ENCODE results near the gene ARFGEF2. TPM values are rescaled to one million over a fixed set of nuclear protein-coding genes. Genes with fewer than 3 reads are reported as not detected.

Gene ARFGEF2
- 32.9 TPM for total RNA-seq
- long read RNA-seq, full-length matches to known transcripts = 1 of 33 reads
- long read RNA-seq, partial matches to known transcripts = 12 of 33 reads
- long read RNA-seq, other reads (novel, unspliced or antisense) = 20 of 33 reads

DNA sequence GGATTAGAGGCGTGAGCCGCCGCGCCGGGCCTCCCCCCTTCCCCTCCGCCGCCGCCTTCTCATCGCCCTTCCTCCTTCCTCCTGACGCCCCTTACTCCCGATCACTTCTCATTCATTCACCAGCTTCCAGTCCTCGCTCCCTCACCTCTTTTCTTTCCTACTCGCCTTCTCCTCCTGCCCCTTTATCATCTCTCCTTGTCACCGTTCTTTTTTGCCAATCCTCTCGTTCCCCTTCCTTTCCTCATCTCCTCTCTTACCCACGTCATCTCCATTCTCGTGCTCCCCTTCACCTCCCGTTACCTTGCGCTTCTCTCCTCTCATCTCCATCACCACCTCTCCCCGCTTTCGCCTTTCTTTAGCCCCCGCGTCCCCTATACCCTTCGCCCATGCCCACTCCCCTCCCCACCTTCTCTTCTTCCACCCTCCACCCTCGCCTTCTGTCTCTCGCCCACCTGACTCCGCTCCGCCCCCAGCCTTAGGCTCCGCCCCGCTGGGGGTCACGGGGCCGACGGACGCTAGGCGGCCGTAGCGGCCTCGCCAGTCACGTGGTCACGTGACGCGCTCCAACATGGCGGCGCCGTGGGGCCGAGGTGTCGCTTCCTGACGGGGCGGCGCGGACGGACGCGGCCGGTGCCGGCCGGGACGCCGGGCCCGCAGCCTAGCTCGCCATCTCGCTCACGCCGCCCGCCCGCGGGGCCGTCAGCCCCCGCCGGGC lies at the start of gene ARFGEF2:
TSS of gene ARFGEF2 (plus strand) at position 544 of the 715 bp plus-strand sequence. CDS start 179 bp downstream, outside the sequence.
- Histone ChIP-seq H3K27ac (peak within 1 kb of the TSS; percentile 98), H3K4me3 (peak within 1 kb of the TSS; percentile 85), H3K36me3 (no peaks in the 10 kb centered on the region), H3K9me3 (no peaks in the 10 kb centered on the region), H3K4me1 (peaks cover 42% of the 10 kb centered on the region), H3K27me3 (ENCODE audit: low read depth) (no peaks in the 10 kb centered on the region)
- ATAC-seq (peak; percentile 97 to 98), DNase-seq (peak; percentile 94)
- intact Hi-C loops (cut with DNase I) = no loop called here
- TF ChIP-seq, protein P1, sequence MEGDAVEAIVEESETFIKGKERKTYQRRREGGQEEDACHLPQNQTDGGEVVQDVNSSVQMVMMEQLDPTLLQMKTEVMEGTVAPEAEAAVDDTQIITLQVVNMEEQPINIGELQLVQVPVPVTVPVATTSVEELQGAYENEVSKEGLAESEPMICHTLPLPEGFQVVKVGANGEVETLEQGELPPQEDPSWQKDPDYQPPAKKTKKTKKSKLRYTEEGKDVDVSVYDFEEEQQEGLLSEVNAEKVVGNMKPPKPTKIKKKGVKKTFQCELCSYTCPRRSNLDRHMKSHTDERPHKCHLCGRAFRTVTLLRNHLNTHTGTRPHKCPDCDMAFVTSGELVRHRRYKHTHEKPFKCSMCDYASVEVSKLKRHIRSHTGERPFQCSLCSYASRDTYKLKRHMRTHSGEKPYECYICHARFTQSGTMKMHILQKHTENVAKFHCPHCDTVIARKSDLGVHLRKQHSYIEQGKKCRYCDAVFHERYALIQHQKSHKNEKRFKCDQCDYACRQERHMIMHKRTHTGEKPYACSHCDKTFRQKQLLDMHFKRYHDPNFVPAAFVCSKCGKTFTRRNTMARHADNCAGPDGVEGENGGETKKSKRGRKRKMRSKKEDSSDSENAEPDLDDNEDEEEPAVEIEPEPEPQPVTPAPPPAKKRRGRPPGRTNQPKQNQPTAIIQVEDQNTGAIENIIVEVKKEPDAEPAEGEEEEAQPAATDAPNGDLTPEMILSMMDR (IDR thresholded peaks at IDR 0.05) = no peak

DNA sequence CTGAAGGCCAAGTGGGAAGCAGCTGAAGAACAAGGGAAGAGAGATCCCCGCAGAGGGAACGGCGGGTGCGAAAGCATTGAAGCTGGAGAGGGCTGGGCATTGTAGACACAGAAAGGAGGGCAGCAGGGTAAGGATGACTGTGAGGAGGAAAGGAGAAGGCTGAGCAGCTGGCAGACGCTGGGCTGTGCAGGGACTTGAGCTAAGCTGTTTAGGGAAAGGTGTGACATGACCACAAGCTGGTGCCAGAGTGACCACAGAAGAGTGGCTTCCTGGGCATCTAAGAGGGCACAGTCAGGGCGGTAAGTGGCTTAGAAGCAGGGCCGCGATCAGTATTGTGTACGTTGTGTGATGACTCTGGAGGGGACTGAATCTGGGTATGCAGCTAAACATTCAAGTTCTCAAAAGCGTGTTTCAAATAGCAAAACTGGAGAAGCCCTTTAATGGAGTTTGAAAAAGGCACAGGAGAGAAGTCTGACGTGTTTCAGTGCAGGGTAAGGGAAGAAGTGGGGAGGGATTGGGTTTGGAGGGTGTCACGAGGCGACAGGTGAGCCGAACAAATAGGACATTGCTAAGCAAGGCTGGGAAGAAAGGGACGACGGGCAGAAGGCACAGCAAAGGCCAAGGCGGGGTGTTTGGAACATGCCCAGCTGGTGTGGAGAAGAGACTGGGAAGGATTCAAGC lies 46.1 kb upstream of the ARFGEF2 start:
- Histone ChIP-seq H3K4me3 (no peak overlapping the region), H3K27me3 (ENCODE audit: low read depth) (no peaks in the 10 kb centered on the region), H3K4me1 (peaks cover 17% of the 10 kb centered on the region), H3K27ac (no peak overlapping the region), H3K9me3 (no peaks in the 10 kb centered on the region), H3K36me3 (no peaks in the 10 kb centered on the region)
- ATAC-seq (no peak), DNase-seq (no peak)
- TF ChIP-seq, protein P1 (IDR thresholded peaks at IDR 0.05) = no peak
- intact Hi-C loops (cut with DNase I) = no loop called here

DNA sequence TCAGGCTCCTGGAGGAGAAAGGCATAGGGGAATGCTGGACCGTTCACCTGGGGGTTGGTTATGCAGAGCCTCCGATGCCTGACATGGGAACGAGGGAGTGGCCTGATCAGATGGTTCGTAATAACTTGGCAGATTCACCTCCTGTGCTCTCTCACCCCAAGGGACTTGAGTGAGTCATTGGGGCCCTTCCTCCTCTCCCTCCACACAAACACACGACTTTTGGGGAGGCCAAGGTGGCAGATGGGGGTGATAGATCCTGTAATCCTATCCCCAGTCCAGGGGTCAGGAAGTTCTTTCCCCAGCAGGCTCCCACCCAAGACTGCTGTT lies 45.6 kb upstream of the ARFGEF2 start:
- Histone ChIP-seq H3K27ac (no peak overlapping the region), H3K4me1 (peaks cover 17% of the 10 kb centered on the region), H3K27me3 (ENCODE audit: low read depth) (no peaks in the 10 kb centered on the region), H3K36me3 (no peaks in the 10 kb centered on the region), H3K4me3 (no peak overlapping the region), H3K9me3 (no peaks in the 10 kb centered on the region)
- intact Hi-C loops (cut with DNase I) = no loop called here
- no peak for DNase-seq
- TF ChIP-seq, protein P1 (IDR thresholded peaks at IDR 0.05) = no peak
- no peak for ATAC-seq

DNA sequence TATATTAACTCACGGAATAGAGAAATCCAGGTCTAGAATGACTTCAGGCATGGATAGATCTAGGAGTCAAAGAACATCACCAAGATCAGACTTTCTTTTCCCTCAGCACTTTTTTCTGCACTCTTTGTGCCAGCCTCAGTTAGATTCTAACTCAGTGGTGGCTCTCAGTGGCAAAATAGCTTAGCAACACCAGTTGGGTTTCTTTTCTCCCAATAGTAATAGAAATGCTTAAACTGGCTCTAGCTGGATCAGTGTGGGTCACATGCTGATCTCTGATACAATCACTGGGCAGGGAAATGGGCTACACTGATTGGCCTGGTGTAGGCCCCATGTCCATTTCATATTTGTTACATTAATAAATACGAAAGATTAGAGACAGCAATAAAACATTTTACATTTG lies 44.2 kb upstream of the ARFGEF2 start:
- H3K4me3 ChIP-seq = no peak overlapping the region
- H3K9me3 ChIP-seq = no peaks in the 10 kb centered on the region
- ATAC-seq = peak in 1 of 2 donors; percentile 45
- intact Hi-C loops (cut with DNase I) = no loop called here
- H3K27ac ChIP-seq = no peak overlapping the region
- DNase-seq = no peak
- no peaks in the 10 kb centered on the region for H3K36me3 ChIP-seq
- TF ChIP-seq, protein P1 (IDR thresholded peaks at IDR 0.05) = no peak
- no peaks in the 10 kb centered on the region for H3K27me3 ChIP-seq (ENCODE audit: low read depth)
- peaks cover 13% of the 10 kb centered on the region for H3K4me1 ChIP-seq

DNA sequence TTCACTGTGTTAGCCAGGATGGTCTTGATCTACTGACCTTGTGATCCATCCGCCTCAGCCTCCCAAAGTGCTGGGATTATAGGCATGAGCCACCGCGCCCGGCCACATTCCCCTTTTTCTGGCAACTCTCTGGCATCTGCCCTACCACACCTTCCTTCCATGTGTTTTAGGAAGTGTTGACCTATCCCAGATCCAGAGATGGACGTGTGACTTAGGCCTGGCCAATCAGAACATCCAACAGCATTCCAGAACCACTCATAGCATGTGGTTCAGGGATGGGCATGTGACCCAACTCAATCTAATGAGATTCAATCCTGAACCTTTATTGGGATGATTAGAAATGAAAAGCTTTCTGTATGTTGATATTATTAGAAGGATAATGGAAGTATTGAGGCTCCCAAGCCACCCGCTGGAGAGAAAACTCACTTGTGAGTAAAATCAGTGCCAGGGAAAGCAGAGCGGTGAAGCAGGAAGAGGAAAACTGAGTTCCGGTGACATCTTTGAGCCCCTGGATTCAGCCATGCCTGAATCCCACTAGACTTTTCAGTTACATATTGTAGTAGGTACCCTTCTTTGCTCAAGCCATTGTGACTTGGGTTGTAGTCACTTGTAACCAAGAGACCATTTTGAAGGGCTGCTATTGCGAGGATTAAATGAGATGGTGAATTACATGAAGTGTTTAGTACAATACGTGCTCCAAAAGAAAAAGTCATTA lies 42.8 kb upstream of the ARFGEF2 start:
- TF ChIP-seq, protein P1 (IDR thresholded peaks at IDR 0.05) = no peak
- intact Hi-C loops (cut with DNase I) = no loop called here
- no peaks in the 10 kb centered on the region for H3K9me3 ChIP-seq

More for the DNA sequence above, 42.8 kb upstream of the ARFGEF2 start:
- Histone ChIP-seq H3K4me1 (peaks cover 6% of the 10 kb centered on the region), H3K27ac (no peak overlapping the region), H3K36me3 (no peaks in the 10 kb centered on the region), H3K27me3 (ENCODE audit: low read depth) (no peaks in the 10 kb centered on the region), H3K4me3 (no peak overlapping the region)
- ATAC-seq (no peak), DNase-seq (no peak)

Measured in lower lobe of right lung (tissue), 2 donors.